Stimulated activated CD4-positive, alpha-beta T cell treated with anti-CD3 and anti-CD28 coated beads, Interleukin-15, amount 100 ng/mL, for 48 hours (primary cell): ENCODE measurements around the gene SULT1A2.
"Not testable (repeated sequence)": the region's sequence is repeated elsewhere in the genome, so short reads cannot be mapped to it uniquely, and the experiment has no call there.

Experiments used
- DNase-seq, 2 donors: peaks; one replicate each; pipeline ENCODE4 v3.0.0-alpha.2; 2020; ENCODE audit warnings: low read depth in 2 of 2

The SULT1A2 gene

GRCh38 chr16:28591355-28591754 is 5.5 kb downstream of the SULT1A2 start:
- DNase-seq, result no peak

- DNase-seq, result no peak
Observed at GRCh38 chr16:28590384-28591340, 6.2 kb downstream of the SULT1A2 start.

GRCh38 chr16:28589930-28590329 is 6.9 kb downstream of the SULT1A2 start:
- no peak for DNase-seq

- no peak for DNase-seq
Observed at GRCh38 chr16:28589069-28589468, 7.8 kb downstream of the SULT1A2 start.

- no peak for DNase-seq
Observed at GRCh38 chr16:28587386-28587785, 9.5 kb downstream of the SULT1A2 start.

GRCh38 chr16:28586466-28586865 is 10.4 kb downstream of the SULT1A2 start:
- no peak for DNase-seq

GRCh38 chr16:28585674-28586073 is 11.2 kb downstream of the SULT1A2 start:
- no peak for DNase-seq

- no peak for DNase-seq
Observed at GRCh38 chr16:28580726-28581315, 16.0 kb downstream of the SULT1A2 start.

GRCh38 chr16:28575446-28576109 is 21.3 kb downstream of the SULT1A2 start:
- DNase-seq, result no peak

GRCh38 chr16:28574925-28575324 is 21.9 kb downstream of the SULT1A2 start:
- DNase-seq, result no peak

GRCh38 chr16:28573738-28574718 is 22.8 kb downstream of the SULT1A2 start:
- no peak for DNase-seq

GRCh38 chr16:28572696-28573510 is 23.9 kb downstream of the SULT1A2 start:
- no peak for DNase-seq

- no peak for DNase-seq
Observed at GRCh38 chr16:28569968-28570752, 26.7 kb downstream of the SULT1A2 start.

- DNase-seq, result no peak
Observed at GRCh38 chr16:28569021-28569420, 27.8 kb downstream of the SULT1A2 start.

GRCh38 chr16:28567292-28567691 is 29.6 kb downstream of the SULT1A2 start:
- DNase-seq, result no peak

GRCh38 chr16:28566233-28566925 is 30.5 kb downstream of the SULT1A2 start:
- DNase-seq, result not testable (repeated sequence)

- DNase-seq, result no peak
Observed at GRCh38 chr16:28563218-28563617, 33.6 kb downstream of the SULT1A2 start.

- no peak for DNase-seq
Observed at GRCh38 chr16:28562199-28562598, 34.7 kb downstream of the SULT1A2 start.

- DNase-seq, result no peak
Observed at GRCh38 chr16:28561557-28562187, 35.2 kb downstream of the SULT1A2 start.
